SU-DHL-6 (cell line): ENCODE data around the gene KIF3B.

Experiments
- EZH2phosphoT487 ChIP-seq: fragments of 200-600 bp; sonication (generic), shearing (Covaris generic); conservative IDR thresholded peaks from 2 replicates; pipeline ENCODE4 v1.6.1; 2018; ENCODE audit warnings: mild to moderate bottlenecking, antibody characterized with exemption, low read length, moderate library complexity, mixed read lengths
- TF ChIP-seq, protein P1 (sequence below): fragments of 200-600 bp; sonication (generic); IDR thresholded peaks from one replicate; pipeline ENCODE4 v1.5.1; 2017; ENCODE audit warnings: antibody characterized with exemption, mild to moderate bottlenecking, low read length, moderate library complexity; ENCODE audit not compliant: insufficient read depth, poor library complexity, severe bottlenecking

- TF ChIP-seq, protein P1, sequence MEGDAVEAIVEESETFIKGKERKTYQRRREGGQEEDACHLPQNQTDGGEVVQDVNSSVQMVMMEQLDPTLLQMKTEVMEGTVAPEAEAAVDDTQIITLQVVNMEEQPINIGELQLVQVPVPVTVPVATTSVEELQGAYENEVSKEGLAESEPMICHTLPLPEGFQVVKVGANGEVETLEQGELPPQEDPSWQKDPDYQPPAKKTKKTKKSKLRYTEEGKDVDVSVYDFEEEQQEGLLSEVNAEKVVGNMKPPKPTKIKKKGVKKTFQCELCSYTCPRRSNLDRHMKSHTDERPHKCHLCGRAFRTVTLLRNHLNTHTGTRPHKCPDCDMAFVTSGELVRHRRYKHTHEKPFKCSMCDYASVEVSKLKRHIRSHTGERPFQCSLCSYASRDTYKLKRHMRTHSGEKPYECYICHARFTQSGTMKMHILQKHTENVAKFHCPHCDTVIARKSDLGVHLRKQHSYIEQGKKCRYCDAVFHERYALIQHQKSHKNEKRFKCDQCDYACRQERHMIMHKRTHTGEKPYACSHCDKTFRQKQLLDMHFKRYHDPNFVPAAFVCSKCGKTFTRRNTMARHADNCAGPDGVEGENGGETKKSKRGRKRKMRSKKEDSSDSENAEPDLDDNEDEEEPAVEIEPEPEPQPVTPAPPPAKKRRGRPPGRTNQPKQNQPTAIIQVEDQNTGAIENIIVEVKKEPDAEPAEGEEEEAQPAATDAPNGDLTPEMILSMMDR = no peak
- no peak for TF ChIP-seq EZH2phosphoT487
Measured at GRCh38 chr20:32364554-32365208, 87.2 kb downstream of the KIF3B start.
